ENCODE results near the gene PBX4. TPM values are rescaled to one million over a fixed set of nuclear protein-coding genes. Genes with fewer than 3 reads are reported as not detected.

The PBX4 gene
- total RNA-seq, 1 experiment from 2014 or later, result 8.3 TPM

- no peak for ATAC-seq
- ChIA-PET POLR2A (no interaction called here), CTCF (no interaction called here)
- no TSS peak for BruUV-seq (replicated peaks)
- no peaks in the 10 kb centered on the region for H3K9me3 ChIP-seq (ENCODE audit: control insufficient read depth, insufficient read depth, low read depth, low read length)
- intact Hi-C loops (cut with micrococcal nuclease; ENCODE audit: unreplicated experiment) (no loop called here), in situ Hi-C loops (cut with HindIII; ENCODE audit: low pct_unique_long_range_greater_than_20kb, low sequenced_read_pairs) (no loop called here)
- DNase-seq (ENCODE audit: low read depth, low spot score), result no peak
- TF ChIP-seq CTCF (IDR thresholded peaks at IDR 0.05) (no peak), SIN3A (IDR thresholded peaks at IDR 0.05; ENCODE audit: borderline replicate concordance, insufficient read depth, low read depth, low read length) (no peak), POLR2AphosphoS5 (IDR thresholded peaks at IDR 0.05; ENCODE audit: low read depth, low read length) (no peak), TCF7L2 (IDR thresholded peaks at IDR 0.05; ENCODE audit: low read depth, low read length) (no peak)
- TF ChIP-seq, protein P1, sequence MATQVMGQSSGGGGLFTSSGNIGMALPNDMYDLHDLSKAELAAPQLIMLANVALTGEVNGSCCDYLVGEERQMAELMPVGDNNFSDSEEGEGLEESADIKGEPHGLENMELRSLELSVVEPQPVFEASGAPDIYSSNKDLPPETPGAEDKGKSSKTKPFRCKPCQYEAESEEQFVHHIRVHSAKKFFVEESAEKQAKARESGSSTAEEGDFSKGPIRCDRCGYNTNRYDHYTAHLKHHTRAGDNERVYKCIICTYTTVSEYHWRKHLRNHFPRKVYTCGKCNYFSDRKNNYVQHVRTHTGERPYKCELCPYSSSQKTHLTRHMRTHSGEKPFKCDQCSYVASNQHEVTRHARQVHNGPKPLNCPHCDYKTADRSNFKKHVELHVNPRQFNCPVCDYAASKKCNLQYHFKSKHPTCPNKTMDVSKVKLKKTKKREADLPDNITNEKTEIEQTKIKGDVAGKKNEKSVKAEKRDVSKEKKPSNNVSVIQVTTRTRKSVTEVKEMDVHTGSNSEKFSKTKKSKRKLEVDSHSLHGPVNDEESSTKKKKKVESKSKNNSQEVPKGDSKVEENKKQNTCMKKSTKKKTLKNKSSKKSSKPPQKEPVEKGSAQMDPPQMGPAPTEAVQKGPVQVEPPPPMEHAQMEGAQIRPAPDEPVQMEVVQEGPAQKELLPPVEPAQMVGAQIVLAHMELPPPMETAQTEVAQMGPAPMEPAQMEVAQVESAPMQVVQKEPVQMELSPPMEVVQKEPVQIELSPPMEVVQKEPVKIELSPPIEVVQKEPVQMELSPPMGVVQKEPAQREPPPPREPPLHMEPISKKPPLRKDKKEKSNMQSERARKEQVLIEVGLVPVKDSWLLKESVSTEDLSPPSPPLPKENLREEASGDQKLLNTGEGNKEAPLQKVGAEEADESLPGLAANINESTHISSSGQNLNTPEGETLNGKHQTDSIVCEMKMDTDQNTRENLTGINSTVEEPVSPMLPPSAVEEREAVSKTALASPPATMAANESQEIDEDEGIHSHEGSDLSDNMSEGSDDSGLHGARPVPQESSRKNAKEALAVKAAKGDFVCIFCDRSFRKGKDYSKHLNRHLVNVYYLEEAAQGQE (IDR thresholded peaks at IDR 0.05; ENCODE audit: insufficient read depth in 1 of 2, low read depth in 2 of 2, low read length in 1 of 2), result no peak
- no peaks in the 10 kb centered on the region for H3K27me3 ChIP-seq (ENCODE audit: control insufficient read depth, insufficient read depth, low read length)
- no peaks in the 10 kb centered on the region for H3K36me3 ChIP-seq (ENCODE audit: control insufficient read depth, insufficient read depth, low read length)
- no peak overlapping the region for H3K27ac ChIP-seq (ENCODE audit: low read length)
- peaks cover 10% of the 10 kb centered on the region for H3K4me1 ChIP-seq (ENCODE audit: control insufficient read depth, insufficient read depth, low read length)
- no peak overlapping the region for H3K4me3 ChIP-seq (ENCODE audit: low read depth in 2 of 2, low read length in 2 of 2)
Measured at GRCh38 chr19:19588546-19588945, 29.9 kb downstream of the PBX4 start.

- intact Hi-C loops (cut with micrococcal nuclease; ENCODE audit: unreplicated experiment) (no loop called here), in situ Hi-C loops (cut with HindIII; ENCODE audit: low pct_unique_long_range_greater_than_20kb, low sequenced_read_pairs) (no loop called here)
- no TSS peak for BruUV-seq (replicated peaks)
- H3K9me3 ChIP-seq (ENCODE audit: control insufficient read depth, insufficient read depth, low read depth, low read length), result no peaks in the 10 kb centered on the region
- H3K4me3 ChIP-seq (ENCODE audit: low read depth in 2 of 2, low read length in 2 of 2), result no peak overlapping the region
- POLR2A ChIA-PET, result no interaction called here
- CTCF ChIA-PET, result no interaction called here
- peaks cover 10% of the 10 kb centered on the region for H3K4me1 ChIP-seq (ENCODE audit: control insufficient read depth, insufficient read depth, low read length)
- no peak for ATAC-seq
- H3K27me3 ChIP-seq (ENCODE audit: control insufficient read depth, insufficient read depth, low read length), result no peaks in the 10 kb centered on the region
- H3K27ac ChIP-seq (ENCODE audit: low read length), result no peak overlapping the region
- no peak for DNase-seq (ENCODE audit: low read depth, low spot score)
- H3K36me3 ChIP-seq (ENCODE audit: control insufficient read depth, insufficient read depth, low read length), result no peaks in the 10 kb centered on the region
- TF ChIP-seq POLR2AphosphoS5 (IDR thresholded peaks at IDR 0.05; ENCODE audit: low read depth, low read length), result no peak
- no peak for TF ChIP-seq TCF7L2 (IDR thresholded peaks at IDR 0.05; ENCODE audit: low read depth, low read length)
- no peak for TF ChIP-seq SIN3A (IDR thresholded peaks at IDR 0.05; ENCODE audit: borderline replicate concordance, insufficient read depth, low read depth, low read length)
- TF ChIP-seq CTCF (IDR thresholded peaks at IDR 0.05), result no peak
- TF ChIP-seq, protein P1 (IDR thresholded peaks at IDR 0.05; ENCODE audit: insufficient read depth in 1 of 2, low read depth in 2 of 2, low read length in 1 of 2), result no peak
Measured at GRCh38 chr19:19587771-19588170, 30.7 kb downstream of the PBX4 start.

Measured in Panc1 (cell line).